Colon (tissue), 2 donors: ENCODE data around the gene CHST11.
"Not testable (repeated sequence)": the region's sequence is repeated elsewhere in the genome, so short reads cannot be mapped to it uniquely, and the experiment has no call there.

Experiments used
- FAIRE-seq: peaks from 2 replicates; lab custom pipeline; 2012; peaks lifted over from hg19 to GRCh38; lab: Jason Lieb, UNC
- donor health status: control.
- donor health status: control.

CHST11 gene

DNA sequence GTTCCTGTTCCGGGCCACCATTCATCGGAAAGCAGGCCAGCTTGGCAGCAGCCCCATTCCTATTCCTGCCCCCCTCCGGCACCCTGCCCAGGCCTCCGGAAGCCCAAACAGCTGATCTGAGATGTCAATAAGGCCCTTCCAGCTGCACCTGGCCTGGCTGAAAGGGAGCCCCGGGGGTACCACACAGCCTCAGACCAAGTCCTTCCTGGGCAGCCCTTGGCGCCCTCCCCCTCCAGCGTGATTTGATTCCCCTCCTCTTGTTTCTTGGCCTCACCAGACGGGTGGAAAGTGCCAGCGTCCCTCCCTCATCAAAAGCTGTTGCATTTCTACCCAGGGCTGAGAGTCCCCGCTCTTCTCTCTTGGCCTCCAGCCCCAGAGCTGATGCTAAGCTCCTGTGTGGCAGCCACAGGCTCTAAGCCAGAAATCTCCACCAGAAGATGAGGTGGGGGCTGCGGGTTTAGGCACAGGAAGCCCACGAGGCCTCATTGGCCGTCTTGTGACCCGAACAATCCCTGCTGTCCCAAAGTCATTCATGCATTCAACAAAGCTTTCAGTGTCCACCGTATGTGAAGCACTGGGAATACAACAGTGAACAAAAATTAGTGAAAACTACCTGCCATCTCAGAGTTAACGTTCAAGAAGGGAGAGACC lies 285.9 kb downstream of the CHST11 start:
- FAIRE-seq, result no peak

- no peak for FAIRE-seq
Observed at GRCh38 chr12:104743202-104743580, 286.4 kb downstream of the CHST11 start.

DNA sequence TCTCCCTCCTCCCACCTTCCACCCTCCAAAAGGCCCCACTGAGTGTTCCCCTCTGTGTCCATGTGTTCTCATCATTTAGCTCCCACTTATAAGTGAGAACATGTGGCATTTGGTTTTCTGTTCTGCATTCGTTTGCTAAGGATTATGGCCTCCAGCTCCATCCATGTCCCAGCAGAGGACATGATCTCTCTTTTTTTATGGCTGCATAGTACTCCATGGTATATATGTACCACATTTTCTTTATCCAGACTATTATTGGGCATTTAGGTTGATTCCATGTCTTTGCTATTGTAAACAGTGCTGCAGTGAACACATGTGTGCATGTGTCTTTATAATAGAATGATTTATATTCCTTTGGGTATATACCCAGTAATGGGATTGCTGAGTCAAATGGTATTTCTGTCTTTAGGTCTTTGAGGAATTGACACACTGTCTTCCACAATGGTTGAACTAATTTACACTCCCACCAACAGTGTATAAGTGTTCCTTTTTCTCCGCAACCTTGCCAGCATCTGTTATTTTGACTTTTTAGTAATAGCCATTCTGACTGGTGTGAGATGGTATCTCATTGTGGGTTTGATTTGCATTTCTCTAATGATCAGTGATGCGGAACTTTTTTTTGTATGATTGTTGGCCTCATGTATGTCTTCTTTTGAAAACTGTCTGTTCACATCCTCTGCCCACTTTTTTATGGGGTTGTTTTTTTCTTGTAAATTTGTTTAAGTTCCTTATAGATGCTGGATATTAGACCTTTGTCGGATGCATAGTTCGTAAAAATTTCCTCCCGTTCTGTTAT lies 287.2 kb downstream of the CHST11 start:
- FAIRE-seq, result not testable (repeated sequence)

DNA sequence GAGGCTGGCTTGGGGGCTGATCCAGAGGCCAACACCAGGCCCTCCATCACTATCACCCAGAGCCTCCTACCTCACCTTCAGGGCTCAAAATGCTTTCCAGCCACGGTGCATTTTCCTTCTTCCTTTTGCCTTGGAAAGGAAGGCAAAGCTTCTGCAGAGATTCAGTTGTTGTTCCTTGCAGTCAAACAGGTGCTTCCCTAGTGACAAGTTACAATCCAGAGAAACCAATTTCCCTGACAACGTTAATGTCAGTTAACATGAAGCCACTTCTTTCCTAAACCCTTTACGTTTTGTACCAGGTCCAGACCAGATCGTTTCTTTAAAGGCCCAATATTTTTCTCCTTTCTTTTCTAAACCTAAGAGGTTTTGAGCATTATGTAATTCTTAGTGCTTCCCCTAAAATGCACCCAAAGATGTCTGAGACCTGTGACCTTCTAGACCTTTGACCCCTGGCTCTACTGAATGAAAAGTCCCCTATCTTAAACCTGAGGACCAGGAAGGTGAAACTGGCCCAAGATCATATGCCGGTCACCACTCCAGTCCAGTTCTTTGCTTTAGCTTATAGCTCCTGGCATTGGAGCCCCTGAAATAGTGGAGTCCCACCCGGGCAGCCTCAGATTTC lies 289.8 kb downstream of the CHST11 start:
- no peak for FAIRE-seq

DNA sequence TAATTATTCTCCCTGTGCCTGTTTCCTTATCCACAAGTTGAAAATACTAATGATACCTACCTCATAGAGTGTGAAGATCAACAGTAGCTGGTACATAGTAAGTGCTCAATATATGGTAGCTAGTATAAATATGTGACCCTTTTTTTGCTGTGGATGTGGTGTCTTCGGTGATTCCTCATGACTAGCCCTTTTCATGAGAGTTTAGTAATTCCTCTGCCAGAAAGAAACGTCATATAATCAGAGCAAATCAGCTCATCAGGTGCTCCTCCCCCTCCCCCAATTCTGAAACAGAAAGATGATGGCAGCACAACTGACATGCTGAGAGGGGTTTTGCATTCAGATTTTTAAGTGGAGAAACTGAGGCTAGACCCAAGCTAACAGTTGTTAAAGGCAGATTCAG lies 290.6 kb downstream of the CHST11 start:
- no peak for FAIRE-seq

DNA sequence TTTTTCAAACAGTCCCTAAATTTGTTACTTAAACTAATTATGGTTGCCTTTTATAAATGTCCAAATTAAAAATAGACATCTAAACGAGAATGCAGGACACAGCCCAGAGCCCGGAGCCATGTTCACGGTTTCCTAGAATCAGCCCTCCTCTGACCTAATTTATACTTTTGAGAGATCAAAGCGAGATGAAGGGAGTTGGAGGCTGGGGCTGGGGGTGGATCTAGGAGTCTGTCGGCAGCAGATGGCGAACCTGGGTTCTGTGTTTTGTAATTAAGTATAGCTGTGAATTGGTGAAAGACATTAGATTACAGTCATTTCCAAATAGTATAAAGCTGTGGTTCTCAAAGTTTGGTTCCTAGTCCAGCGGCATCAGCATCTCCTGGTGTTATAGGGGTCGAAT lies 291.2 kb downstream of the CHST11 start:
- FAIRE-seq, result no peak

DNA sequence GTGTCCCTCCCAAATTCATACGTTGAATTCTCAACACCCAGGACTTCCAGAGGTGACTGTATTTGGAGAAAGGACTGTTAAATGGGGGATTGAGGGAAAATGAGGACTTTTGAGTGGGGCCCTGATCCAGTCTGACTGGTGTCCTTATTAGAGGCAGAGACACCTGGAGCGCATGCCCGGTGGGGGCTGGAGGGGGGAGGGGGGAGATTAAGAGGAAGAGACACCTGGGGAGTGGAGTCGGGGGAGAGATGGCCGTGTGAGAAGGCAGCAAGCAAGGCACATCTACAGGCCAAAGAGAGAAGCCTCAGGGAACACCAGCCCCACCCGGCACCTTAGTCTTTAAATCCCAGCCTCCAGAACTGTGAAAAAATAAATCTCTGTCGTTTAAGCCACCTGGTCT lies 291.6 kb downstream of the CHST11 start:
- no peak for FAIRE-seq

DNA sequence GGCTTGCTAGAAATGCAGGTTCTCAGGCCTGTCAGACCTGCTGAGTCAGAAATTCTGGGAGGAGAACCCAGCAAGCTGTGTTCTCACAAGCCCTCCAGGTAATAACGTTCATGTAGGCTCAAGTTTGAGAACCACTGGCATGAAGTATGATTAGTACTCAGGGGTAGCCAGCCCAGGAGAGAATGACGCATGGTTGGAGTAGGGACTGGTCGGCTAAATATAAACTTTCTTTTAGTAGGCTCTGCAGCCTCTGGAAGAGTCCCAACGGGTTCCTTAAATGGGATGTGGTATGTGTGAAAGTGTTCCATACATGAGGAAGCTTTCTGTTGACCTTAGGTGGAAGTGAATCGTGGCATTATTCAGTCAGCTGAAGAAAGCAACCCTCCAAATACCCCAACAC lies 292.0 kb downstream of the CHST11 start:
- FAIRE-seq, result no peak

DNA sequence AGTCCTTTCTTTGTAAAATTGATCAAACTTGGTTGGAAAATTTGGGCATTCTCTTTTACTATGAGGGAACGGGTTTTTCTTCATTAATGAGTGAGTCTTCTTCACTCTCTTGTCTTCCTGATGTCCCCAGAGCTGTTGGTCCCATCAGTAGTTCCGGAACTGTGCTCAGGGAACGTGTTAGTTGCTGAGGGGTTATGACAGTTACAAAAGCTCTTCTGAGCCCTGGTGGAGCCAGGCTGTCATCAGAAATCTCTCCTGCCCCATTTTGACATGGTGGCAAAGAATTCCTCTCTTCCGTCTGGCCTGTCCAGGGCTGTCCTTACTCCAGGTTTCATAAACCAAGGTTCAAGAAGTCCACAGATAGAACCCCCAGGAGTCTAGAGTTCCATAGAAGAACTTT lies 292.8 kb downstream of the CHST11 start:
- no peak for FAIRE-seq

- FAIRE-seq, result no peak
Observed at GRCh38 chr12:104750061-104750460, 293.3 kb downstream of the CHST11 start.

GRCh38 chr12:104751120-104751519 lies 294.4 kb downstream of the CHST11 start:
- no peak for FAIRE-seq

DNA sequence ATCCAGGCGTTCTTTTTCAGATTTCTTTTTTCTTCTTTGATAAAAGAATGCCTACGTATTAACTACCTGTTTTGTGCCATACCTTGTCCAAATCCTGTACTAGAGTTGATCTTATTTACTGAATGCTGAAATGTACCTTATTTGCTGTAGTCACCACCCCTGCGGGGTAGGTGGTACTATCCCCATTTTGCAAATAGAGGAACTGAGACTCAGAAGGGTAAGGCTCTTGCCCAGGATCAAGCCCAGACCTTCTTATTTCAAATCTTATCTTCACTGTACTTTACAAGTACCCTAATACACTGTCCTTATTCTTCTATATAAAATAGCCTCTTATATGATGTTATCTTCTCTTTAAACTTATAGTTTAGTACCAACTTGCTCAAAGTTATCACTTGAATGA lies 294.8 kb downstream of the CHST11 start:
- FAIRE-seq, result no peak

DNA sequence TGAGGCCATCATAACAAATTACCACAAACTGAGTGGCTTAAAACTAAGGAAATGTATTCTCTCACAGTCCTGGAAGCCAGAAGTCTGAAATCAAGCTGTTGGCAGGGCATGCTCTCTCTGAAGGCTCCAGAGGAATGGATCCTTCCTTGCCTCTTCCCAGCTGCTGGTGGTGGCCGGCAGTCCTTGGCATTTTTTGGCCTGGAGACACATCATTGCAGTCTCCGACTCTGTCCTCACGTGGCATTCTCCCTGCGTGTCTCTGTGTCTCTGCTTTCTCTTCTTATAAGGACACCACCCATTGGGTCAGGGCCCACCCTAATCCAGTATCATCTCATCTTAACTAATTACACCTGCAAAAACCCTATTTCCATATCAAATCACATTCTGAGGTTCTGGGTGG lies 295.3 kb downstream of the CHST11 start:
- FAIRE-seq, result no peak

GRCh38 chr12:104752881-104753280 lies 296.1 kb downstream of the CHST11 start:
- FAIRE-seq, result no peak

GRCh38 chr12:104756901-104757300 lies 300.2 kb downstream of the CHST11 start:
- FAIRE-seq, result no peak

DNA sequence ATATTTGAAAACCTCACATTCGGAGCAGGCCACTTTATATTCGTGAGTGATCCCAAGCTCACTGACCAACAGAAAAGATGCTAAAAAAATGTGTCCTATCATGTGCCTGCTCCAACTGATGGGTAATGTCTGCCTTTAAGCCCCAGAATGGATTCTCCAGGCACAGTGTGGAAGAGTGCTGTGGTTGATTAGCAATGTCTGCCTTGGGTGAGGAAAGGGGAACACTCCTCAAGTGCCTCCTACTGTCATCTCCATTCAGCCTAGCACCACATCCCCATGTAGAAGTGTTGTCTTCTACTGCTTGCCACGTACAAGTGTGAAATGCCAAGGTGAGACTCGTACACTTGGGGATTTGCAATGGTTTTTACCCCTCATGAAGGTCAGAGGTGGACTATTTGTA lies 302.0 kb downstream of the CHST11 start:
- no peak for FAIRE-seq

DNA sequence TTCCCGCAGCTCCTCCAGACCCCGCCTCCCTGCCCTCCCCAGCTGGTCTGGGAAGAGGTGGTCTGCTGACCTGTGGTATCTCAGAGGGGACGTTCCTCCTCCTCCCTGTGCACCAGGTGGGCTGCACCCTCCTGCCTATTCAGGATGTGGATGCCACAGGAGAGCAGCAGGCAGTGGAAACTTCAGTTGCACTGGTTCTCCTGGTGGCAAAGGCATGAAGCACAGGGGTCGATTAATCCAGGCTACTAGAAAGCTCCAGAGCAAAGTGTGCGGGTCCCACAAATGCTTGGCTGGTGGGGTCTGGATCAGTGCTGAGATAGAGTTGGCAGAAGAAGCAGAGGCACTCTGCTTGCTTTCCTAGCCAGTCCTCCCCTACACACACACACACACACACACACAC lies 304.3 kb downstream of the CHST11 start:
- FAIRE-seq, result no peak

- no peak for FAIRE-seq
Observed at GRCh38 chr12:104761611-104762010, 304.9 kb downstream of the CHST11 start.

- no peak for FAIRE-seq
Observed at GRCh38 chr12:104763168-104763805, 306.5 kb downstream of the CHST11 start.

DNA sequence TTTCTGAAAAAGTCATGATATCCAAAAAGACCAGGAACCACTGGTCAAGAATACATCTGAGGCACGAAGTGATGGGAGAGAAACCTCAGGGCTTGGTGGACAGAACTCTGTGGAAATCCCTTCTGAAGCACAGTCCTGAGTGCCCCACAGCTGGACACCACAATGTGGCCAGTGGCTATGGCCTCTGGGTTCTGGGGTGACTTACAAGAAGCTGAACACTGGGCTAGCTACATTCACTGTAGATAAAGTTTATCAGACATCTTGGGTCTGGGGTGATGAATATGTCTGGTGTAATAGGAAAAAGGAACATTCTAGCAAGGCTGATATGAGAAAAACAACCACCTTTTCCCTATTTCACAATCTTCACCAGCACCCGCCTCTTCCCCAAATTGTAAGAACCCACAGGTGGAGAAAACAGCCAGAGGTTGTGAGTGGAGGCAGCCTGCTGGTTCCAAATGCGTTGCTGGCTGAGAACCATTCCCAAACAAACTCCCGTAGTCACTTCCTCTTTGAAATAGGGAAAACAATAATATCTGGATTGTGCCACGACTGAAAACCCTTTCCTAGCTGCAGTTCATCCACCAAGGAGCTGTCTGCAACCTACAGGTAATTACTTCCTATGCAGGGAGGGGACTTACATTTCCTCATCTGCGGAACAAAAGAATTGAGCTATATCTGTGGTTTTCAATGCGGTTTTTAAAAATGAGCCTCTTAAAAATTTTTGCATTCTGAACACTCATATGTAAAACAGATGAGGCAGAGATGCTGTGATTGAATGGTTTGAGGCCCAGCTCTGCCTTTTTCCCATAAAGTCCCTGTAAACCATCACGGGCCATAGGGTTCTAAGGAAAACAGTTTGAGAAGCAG lies 307.7 kb downstream of the CHST11 start:
- no peak for FAIRE-seq

- FAIRE-seq, result no peak
Observed at GRCh38 chr12:104767261-104767660, 310.5 kb downstream of the CHST11 start.

DNA sequence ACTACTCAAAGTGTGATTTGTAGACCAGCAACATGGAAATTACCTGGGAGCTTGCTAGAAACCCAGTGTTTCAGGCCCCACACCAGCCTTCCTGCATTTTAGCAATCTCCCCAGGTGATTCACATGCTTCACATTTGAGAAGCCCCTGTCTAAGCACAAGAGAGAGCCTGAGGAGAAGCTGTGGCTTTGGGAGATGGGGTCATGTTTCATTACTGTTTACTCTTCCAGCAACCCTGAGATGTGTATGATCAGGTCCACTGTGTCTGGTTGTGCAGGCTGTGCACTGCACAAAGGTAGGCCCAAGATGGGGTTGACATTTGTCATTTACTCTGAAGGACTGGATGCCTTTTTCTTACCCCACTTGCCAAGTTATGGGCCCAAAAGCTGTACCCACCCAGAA lies 311.3 kb downstream of the CHST11 start:
- no peak for FAIRE-seq
